ENCODE measurements around the gene KLHL22.

Gene KLHL22

GRCh38 chr22:20435436-20436306, 59.9 kb downstream of the KLHL22 start:
- in situ Hi-C loops (cut with MboI; ENCODE audit: low sequenced_read_pairs) = no loop called here

GRCh38 chr22:20434773-20435172, 60.8 kb downstream of the KLHL22 start:
- in situ Hi-C loops (cut with MboI; ENCODE audit: low sequenced_read_pairs) = no loop called here

GRCh38 chr22:20434264-20434751, 61.3 kb downstream of the KLHL22 start:
- in situ Hi-C loops (cut with MboI; ENCODE audit: low sequenced_read_pairs) = no loop called here

GRCh38 chr22:20433686-20434241, 61.8 kb downstream of the KLHL22 start:
- in situ Hi-C loops (cut with MboI; ENCODE audit: low sequenced_read_pairs) = no loop called here

GRCh38 chr22:20433191-20433590, 62.4 kb downstream of the KLHL22 start:
- in situ Hi-C loops (cut with MboI; ENCODE audit: low sequenced_read_pairs) = no loop called here

- in situ Hi-C loops (cut with MboI; ENCODE audit: low sequenced_read_pairs) = no loop called here
Measured at GRCh38 chr22:20432244-20432686, 63.3 kb downstream of the KLHL22 start.

GRCh38 chr22:20431511-20432192, 63.9 kb downstream of the KLHL22 start:
- in situ Hi-C loops (cut with MboI; ENCODE audit: low sequenced_read_pairs) = no loop called here

GRCh38 chr22:20430720-20431510, 64.7 kb downstream of the KLHL22 start:
- in situ Hi-C loops (cut with MboI; ENCODE audit: low sequenced_read_pairs) = no loop called here

GRCh38 chr22:20430101-20430719, 65.4 kb downstream of the KLHL22 start:
- in situ Hi-C loops (cut with MboI; ENCODE audit: low sequenced_read_pairs) = no loop called here

GRCh38 chr22:20429254-20430100, 66.1 kb downstream of the KLHL22 start:
- in situ Hi-C loops (cut with MboI; ENCODE audit: low sequenced_read_pairs) = no loop called here

GRCh38 chr22:20428496-20429253, 66.9 kb downstream of the KLHL22 start:
- in situ Hi-C loops (cut with MboI; ENCODE audit: low sequenced_read_pairs) = no loop called here

- in situ Hi-C loops (cut with MboI; ENCODE audit: low sequenced_read_pairs) = no loop called here
Measured at GRCh38 chr22:20427945-20428417, 67.6 kb downstream of the KLHL22 start.

GRCh38 chr22:20427104-20427944, 68.3 kb downstream of the KLHL22 start:
- in situ Hi-C loops (cut with MboI; ENCODE audit: low sequenced_read_pairs) = no loop called here

- in situ Hi-C loops (cut with MboI; ENCODE audit: low sequenced_read_pairs) = no loop called here
Measured at GRCh38 chr22:20426259-20426615, 69.4 kb downstream of the KLHL22 start.

GRCh38 chr22:20425566-20426258, 69.9 kb downstream of the KLHL22 start:
- in situ Hi-C loops (cut with MboI; ENCODE audit: low sequenced_read_pairs) = no loop called here

- in situ Hi-C loops (cut with MboI; ENCODE audit: low sequenced_read_pairs) = loop anchor here (25.0 kb wide), 1 partner anchor 287 kb away; no protein-coding TSS in a partner anchor
Measured at GRCh38 chr22:20424932-20425565, 70.5 kb downstream of the KLHL22 start.

- in situ Hi-C loops (cut with MboI; ENCODE audit: low sequenced_read_pairs) = loop anchor here (25.0 kb wide), 1 partner anchor 288 kb away; no protein-coding TSS in a partner anchor
Measured at GRCh38 chr22:20424568-20424931, 71.0 kb downstream of the KLHL22 start.

All from HL-60/S4 (cell line).